GM18502 (cell line): Measurements from ENCODE around the gene TENT5C.

ENCODE experiments used
- ATAC-seq: cut with Tn5 transposase; IDR thresholded peaks from one replicate; pipeline ENCODE4 v1.9.1; 2021; ENCODE audit warnings: mild to moderate bottlenecking; ENCODE audit not compliant: unreplicated experiment, poor library complexity

Gene TENT5C

DNA sequence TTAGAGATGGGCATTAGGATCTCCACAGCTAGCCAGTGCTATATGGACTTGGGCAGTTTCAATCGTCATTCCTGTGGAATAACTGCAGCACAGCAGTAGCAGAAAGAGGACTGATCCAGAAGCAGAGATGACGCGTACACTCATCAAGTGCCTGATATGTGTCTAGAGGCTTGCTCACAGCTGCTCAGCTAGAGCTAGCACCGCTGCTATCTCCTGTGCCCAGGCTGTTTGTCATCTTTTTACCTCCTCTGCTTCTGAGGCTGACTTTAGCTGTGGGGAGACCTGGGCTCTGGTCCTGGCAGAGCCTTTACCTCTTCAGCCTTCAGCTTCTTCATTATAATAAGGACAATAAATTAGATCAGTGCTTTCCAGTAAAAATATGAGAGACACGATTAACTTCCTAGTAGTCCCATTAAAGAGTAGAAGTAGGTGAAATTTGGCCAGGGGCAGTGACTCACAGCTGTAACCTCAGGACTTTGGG lies 5.3 kb downstream of the TENT5C start:
- no peak for ATAC-seq

DNA sequence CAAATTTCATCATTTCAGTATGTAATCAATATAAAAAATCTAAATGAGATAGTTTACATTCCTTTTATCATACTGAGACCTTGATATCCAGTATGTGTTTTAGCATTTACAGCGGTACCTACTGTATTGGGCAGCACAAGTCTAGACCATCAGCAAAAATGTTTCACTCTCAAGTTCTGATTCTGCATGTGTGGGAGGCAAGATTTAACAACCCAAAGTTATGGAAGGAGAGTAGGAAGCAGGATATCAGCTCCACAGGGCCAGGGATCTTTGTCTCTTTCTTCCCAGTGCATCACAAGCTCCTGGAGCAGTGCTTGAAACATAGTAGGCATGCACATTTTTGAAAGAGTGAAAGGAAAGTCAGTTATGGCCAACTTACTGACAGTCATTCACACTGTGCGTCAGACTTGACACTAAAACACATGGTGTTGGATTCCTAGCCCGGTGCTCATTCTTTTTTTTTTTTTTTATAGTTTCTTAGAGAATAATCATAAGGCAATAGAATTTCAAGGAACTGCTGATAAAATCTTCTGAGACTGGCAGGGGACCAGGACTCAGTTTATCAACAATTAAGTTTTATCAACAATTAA lies 6.1 kb downstream of the TENT5C start:
- no peak for ATAC-seq

DNA sequence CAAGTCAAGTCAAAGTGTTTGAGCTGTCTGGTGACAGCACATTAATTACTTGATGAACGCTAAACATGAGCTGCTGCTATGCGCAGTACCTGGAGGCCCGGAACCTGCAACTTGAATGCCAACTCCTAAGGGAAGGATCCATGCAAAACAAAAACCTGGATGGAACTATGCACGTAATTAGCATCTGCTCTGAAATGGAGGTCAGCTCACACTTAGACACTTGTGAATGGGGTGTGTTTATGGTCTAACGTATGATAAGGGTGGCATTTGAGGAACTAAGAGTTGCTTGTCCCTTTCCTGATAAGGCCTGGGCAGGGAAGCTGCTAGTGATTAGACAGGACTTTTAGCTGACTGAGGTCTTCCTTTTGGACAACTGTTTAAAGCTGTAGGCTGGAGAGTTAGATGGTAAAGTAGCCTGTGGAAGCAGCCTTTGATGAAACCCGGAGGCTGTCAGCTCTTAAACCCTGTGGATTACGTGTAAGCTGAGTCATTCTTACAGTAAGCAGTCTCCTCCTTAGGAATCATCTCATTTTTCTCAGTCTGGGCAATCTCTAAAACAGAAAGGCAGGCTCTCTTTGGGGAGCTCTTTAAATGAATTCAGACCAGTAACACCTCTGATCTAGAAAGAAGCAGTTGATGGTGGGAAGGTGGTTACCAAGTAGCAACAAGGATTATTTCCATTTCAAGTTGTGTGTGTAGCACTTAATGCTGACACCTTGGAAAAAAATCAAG lies 6.8 kb downstream of the TENT5C start:
- ATAC-seq = no peak

DNA sequence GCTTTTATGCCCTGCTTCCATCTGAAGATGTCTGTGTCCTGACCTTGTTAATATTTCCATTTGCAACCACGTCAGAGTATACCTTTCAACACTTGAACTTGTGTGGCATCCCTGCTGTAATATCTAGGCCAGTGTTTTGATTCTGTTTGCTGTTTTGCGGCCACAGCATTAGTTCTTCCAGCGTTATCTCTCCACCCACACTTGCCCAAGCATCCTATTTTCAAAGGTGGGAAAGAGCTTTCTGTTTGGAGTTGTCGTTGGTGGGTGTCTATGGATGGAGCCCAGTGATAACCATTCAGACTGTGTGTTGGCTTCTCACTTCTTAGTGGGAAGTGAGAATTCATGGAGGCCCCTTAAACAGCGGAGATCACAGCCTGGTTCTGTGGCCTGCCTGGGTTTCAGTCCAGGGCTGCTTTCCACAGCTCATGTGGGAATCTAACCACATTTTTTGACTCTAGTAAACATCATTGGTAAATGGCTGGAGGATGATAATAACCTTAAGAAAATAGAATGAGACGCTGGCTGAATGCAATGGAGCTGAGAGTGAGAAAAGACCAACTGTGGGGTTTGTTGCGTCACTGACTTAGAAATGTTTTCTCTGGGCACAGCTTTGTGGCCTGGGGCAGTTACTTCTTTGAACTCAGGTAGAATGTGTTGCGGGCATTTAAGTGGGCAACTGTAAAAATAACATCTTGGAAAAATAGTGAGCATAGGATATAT lies 7.6 kb downstream of the TENT5C start:
- ATAC-seq = no peak

DNA sequence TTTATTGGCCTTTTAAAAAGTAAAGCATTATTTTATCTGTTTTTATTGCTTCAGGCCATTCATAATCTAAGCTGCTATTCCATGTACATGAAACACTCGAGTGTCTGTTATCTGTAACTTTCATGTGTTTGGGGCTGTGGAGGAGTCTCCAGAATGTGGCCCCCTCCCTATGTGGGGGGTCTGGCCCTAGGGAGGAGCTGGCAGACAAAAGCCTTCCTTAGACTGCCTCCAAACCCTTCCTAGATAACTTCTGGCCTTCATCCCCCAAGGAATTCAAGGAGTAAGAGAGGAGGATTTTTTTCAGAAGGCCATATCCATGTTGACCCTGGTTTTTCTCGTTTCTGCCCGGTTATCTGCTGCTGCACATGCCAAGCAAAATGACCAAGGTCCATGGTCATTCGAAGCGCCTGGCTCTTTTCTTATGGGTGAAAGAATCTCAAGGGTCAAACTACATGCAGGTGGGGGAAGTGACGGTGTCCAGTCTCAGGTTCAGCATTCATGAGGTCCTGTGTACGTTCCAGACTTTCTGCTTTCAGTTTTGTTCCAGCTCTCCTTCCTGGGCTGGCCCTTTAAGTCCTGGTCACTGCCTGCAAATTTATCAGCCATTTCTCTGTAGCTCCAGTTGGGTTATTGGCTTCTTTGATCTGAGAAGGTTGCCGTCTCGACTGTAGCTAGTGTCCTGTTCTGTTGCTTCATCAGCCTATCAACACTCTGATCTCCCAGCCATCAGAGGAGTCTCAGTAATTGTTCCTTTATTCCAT lies 8.3 kb downstream of the TENT5C start:
- ATAC-seq = no peak

DNA sequence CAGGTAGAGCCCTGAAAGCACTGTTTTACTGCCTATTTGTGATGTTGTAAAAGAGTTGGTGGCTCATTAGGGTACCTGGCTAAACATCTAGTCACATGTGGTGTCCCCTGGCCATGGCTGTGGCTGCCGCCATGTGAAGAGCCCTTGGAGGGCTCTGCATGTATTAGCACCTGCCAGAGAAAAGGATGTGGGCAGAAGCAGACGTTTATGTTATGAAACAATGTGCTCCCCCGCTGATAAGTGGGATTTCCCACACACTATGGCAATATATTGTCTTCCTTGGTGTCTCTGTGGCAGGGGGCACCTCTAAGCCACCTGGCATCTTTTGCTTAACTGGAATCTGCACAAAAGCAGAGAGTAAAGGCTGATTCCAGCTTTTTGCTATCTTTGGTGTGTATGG lies 9.6 kb downstream of the TENT5C start:
- ATAC-seq = no peak

DNA sequence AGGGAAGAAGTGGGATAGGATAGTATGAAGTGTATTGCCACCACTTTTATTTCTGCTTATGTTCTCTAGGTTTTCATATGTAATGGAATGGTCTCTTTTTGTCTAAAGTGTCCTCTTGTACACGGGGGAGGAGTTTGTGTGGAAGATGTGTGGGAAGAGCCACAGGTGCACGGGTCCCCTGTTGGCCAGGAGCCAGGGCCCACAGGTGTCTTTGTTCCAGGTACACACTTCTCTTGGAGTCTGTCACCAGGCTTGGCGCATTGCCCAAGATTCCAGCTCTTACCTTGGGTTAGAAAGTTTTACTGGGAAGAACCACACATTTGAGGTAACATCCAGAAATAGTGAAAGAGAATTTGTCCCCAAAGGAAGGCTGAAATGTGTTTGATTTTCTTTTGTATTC lies 10.5 kb downstream of the TENT5C start:
- ATAC-seq = no peak

DNA sequence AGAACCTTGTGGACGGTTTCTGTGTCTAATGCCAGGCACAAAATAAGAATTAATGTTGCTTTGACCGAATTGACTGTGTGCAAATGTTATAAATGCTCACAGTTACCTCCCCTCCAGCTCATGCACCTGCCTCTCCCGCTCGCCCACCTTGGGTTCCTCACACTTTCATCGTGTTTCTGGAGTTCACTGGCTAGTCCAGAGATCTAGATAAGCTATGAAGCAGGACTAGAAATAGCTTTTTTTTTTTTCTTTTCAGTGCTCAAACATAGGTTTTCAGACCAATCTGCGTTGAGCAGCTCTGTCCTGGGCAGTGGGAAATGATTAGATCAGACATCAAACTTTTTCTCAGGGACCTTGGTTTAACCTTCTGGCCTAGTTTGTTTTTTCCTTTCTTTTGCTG lies 11.1 kb downstream of the TENT5C start:
- no peak for ATAC-seq

DNA sequence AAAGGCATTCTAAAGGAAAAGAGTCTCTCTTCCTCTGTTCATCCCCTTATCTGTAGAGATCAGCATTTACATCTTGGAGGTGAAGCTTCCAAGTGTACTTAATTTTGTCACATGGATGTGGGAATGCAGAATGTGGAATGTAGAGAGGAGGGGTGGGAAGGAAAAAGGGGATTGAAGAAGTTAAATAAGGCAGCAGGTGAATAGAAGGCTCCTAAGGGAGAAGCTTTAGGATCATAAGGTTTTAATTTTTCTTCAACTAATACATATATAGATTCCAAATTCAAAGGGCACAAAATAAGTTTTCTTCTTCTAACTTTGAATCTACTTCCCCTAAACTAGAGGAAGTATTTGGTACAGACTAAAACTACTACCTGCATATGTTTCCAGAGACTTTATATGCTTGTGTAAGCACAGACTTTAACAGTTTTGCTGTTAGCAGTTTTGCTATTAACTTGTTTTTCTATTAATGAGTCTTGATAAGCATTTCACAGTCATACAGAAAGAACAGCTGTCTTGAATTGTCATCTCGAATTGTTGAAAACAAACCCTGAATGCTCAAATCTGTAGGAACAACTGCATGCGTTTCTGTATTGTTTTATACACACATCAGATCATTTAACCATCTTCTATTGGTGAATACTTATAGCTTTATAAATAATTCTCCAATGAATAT lies 12.7 kb downstream of the TENT5C start:
- no peak for ATAC-seq

DNA sequence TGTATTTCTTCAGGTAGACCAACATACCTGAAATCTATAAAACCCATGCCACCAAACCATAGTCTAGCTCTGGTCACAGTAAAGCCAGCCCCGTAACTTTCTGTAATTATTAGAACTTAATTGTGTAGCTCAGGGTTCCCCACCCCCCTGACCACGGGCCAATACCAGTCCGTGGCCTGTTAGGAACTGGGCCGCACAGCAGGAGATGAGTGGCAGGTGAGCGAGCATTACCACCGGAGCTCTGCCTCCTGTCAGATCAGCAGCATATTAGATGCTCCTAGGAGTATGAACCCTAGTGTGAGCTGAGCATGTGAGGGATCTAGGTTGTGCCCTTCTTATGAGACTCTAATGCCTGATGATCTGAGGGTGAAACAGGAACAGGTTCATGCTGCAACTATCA lies 14.6 kb downstream of the TENT5C start:
- no peak for ATAC-seq

DNA sequence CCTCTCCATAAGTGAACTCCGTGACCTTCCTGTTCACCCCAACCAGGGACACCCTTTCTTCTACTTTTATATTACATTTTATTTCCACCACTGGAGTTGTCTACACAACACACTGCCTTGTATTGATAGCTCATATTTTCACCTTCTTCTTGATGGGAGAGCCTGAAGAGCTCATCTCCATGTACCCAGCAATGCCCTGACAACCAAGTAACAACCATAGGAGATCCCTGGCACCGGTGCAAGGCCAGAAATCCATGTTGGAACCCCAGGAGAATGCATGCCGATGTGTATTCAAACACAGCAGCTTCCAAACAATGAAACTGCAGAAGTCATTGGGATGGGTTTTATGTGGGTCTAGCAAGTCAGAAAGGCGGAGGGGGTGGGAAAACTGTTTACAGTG lies 15.5 kb downstream of the TENT5C start:
- no peak for ATAC-seq

DNA sequence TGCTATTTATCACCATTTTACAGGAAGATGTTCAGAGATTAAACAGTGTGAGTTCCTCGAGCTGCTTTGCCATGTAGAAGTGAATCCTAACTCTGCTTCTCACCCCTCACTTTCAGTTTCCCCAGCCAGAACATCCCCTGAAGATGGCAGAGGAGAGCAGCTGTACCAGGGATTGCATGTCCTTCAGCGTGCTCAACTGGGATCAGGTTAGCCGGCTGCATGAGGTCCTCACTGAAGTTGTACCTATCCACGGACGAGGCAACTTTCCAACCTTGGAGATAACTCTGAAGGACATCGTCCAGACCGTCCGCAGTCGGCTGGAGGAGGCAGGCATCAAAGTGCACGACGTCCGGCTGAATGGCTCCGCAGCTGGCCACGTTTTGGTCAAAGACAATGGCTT lies 16.9 kb downstream of the TENT5C start:
- ATAC-seq = no peak

DNA sequence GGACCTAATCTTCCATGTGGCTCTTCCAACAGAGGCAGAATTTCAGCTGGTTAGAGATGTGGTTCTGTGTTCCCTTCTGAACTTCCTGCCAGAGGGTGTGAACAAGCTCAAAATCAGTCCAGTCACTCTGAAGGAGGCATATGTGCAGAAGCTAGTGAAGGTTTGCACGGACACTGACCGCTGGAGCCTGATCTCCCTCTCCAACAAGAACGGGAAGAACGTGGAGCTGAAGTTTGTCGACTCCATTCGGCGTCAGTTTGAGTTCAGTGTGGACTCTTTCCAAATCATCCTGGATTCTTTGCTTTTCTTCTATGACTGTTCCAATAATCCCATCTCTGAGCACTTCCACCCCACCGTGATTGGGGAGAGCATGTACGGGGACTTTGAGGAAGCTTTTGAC lies 17.3 kb downstream of the TENT5C start:
- ATAC-seq = no peak

DNA sequence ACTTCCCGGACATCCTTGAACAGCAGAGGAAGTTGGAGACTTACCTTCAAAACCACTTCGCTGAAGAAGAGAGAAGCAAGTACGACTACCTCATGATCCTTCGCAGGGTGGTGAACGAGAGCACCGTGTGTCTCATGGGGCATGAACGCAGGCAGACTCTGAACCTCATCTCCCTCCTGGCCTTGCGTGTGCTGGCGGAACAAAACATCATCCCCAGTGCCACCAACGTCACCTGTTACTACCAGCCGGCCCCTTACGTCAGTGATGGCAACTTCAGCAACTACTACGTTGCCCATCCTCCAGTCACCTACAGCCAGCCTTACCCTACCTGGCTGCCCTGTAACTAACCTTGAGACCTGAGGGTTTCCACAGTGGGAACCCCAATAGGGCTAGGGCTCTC lies 17.9 kb downstream of the TENT5C start:
- no peak for ATAC-seq

DNA sequence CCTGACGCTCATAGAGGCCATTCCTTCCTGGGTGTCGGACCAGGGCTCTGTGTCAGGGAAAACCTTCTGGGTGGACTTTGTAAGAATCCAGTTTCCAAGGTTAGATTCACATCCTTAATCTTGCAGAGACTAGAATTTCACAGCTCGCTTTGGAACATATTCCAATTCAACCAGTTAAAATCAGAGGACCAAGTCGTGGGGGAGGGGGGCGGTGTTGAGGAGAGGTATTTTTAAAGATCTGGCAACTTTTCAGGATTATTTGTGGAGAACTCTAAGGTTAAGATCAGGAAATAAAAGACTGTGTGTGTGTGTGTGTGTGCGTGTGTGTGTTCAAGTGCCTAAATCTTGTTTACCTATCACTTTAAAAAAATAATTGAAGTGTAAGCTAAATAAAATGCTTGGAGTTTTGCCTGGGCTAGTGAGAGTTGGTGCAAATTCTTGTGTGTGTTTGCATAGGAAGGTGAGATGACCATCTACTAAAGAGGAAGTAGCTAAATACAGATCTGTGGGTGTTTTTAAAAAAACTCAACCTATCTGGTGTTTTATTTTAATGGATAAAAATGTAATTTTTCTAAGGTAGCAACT lies 21.8 kb downstream of the TENT5C start:
- ATAC-seq = no peak

DNA sequence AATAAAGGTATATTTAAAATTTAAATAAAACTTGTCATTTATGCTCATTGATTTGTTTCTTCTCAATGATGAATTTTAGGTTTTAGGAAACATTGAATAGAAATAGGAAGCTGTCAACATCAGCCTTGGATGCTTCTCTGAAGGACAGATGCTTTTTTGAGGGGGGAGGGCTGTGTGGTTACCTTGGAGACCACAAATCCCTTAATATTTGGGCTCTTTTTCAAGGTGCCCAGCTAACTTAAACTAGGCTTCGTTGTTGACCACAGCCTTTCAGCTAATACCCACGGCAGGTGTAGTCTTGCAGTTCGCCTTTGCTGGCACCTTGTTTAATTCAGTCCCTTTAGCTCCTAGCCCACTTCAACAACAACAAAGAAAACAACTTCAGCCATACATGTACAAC lies 22.5 kb downstream of the TENT5C start:
- ATAC-seq = no peak

DNA sequence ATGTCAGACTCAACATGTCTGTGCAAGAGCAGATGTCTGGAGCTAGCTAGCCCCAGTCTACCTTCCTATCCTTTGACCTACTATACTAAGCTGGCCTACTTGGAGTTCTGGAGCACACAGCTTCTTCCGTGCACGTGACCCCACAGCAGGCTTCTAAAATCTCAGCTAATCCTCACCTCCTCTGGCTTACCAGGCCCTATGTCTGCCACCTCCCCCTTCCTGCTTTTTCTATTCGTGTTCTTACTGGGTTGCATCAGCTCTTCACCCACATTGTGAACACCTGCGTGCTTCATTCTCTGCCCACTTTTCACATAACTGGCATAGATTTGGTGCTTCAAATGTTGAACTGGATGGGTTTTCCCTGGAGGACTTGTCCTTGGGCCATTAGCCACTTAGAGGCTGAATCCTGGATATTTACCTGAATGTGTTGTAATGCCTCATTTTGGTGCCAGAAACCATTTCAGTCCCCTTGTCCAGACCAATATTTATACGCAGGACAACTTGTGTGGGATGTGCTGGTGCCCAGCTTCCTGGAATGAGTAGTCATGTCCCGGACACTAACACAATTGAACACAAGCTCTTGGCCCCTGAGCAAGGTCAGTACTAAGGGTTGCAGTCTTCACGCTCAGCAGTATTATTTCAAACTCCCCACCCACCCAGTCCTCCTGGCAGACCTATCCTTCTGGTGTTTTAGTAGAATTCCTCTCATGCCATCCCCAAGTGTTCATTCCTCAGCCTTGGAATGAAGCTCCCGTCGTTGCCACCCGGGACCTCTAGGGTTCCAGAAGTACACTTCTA lies 24.0 kb downstream of the TENT5C start:
- ATAC-seq = no peak

DNA sequence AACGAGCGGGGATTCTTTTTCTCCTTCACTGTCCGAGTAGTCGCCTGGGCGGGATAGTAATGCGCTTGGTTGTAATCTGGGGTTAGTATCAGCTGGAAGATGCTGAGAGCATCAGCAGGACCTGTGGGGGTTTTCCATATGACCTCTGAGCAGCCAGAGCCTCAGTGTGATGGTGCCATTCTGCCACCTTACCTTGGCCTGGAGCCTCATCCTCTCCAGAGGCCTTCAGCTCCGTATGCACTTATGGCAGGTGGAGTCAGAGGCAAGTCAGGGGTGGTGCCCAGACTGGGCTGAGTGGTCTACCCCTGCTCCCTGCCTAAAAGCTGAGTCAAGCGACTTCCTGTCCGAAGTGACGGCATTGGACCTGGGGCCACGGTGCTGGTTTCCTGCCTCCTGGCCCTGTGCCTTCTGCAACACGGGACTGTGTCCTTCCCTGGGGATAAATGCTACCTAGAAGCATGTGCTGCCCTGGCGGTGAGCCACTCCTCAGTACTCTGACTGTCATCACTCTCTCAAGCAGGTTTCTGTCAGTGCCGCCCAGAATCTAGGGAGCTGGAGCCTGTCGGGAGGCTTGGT lies 24.7 kb downstream of the TENT5C start:
- no peak for ATAC-seq
